Activated T-cell treated with anti-CD3 and anti-CD28 coated beads, Interleukin-2, amount 50 U/mL, for 24 hours (primary cell): ENCODE measurements around the gene DSCAML1.

Experiments
- DNase-seq: peaks from one replicate; pipeline ENCODE4 v3.0.0-alpha.2; 2020
- H3K27ac Mint-ChIP-seq: 2 replicates; pipeline ENCODE4 v1.8.0; 2020; ENCODE audit warnings: mild to moderate bottlenecking, mixed read lengths
- H3K27me3 Mint-ChIP-seq: 2 replicates; pipeline ENCODE4 v1.8.0; 2020; ENCODE audit warnings: mixed read lengths
- H3K36me3 Mint-ChIP-seq: 2 replicates; pipeline ENCODE4 v1.8.0; 2020; ENCODE audit warnings: low read depth, mixed read lengths
- H3K4me1 Mint-ChIP-seq: 2 replicates; pipeline ENCODE4 v1.8.0; 2020; ENCODE audit warnings: low read depth, mixed read lengths
- H3K4me3 Mint-ChIP-seq: 2 replicates; pipeline ENCODE4 v1.8.0; 2020; ENCODE audit warnings: mild to moderate bottlenecking, moderate library complexity, mixed read lengths
- H3K9me3 Mint-ChIP-seq: 2 replicates; pipeline ENCODE4 v1.8.0; 2020; ENCODE audit warnings: mixed read lengths

Gene DSCAML1

GRCh38 chr11:117440258-117440657 is 356.8 kb downstream of the DSCAML1 start:
- no peak for DNase-seq
- peaks cover 26% of the 10 kb centered on the region for H3K27me3 Mint-ChIP-seq

DNA sequence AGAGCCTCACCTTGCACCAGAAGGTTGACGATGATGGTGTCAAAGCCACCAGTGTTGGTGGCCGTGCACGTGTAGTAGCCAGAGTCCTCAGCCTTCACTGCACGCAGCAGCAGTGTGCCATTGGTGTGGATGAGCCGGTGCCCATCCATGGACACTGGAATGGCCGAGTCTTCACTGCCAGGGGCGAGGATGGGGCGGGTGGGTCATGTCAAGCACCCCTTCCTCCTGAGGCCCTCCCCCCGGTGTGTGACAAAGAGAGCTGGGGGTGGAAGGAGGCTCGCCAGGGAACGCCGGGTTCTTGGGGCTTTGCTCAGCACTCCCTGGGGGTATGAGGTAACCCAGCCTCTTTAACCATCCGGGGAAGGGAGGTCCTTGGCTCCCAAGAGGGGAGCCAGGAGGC is 357.8 kb downstream of the DSCAML1 start:
- Mint-ChIP-seq H3K36me3 (no peaks in the 10 kb centered on the region), H3K27ac (no peak overlapping the region), H3K27me3 (peaks cover 24% of the 10 kb centered on the region), H3K9me3 (no peaks in the 10 kb centered on the region), H3K4me3 (no peak overlapping the region), H3K4me1 (no peaks in the 10 kb centered on the region)
- no peak for DNase-seq

More at GRCh38 chr11:117440258-117440657, 356.8 kb downstream of the DSCAML1 start:
- Mint-ChIP-seq H3K36me3 (no peaks in the 10 kb centered on the region), H3K4me3 (no peak overlapping the region), H3K9me3 (no peaks in the 10 kb centered on the region), H3K4me1 (no peaks in the 10 kb centered on the region), H3K27ac (no peak overlapping the region)

GRCh38 chr11:117438371-117439000 is 358.5 kb downstream of the DSCAML1 start:
- H3K27ac Mint-ChIP-seq, result no peak overlapping the region
- H3K27me3 Mint-ChIP-seq, result peaks cover 18% of the 10 kb centered on the region
- no peak for DNase-seq
- no peaks in the 10 kb centered on the region for H3K9me3 Mint-ChIP-seq
- H3K36me3 Mint-ChIP-seq, result no peaks in the 10 kb centered on the region
- H3K4me1 Mint-ChIP-seq, result no peaks in the 10 kb centered on the region
- no peak overlapping the region for H3K4me3 Mint-ChIP-seq

GRCh38 chr11:117437791-117438130 is 359.3 kb downstream of the DSCAML1 start:
- DNase-seq, result no peak
- Mint-ChIP-seq H3K9me3 (no peaks in the 10 kb centered on the region), H3K4me1 (no peaks in the 10 kb centered on the region), H3K36me3 (no peaks in the 10 kb centered on the region), H3K27me3 (peaks cover 14% of the 10 kb centered on the region), H3K4me3 (no peak overlapping the region), H3K27ac (no peak overlapping the region)

DNA sequence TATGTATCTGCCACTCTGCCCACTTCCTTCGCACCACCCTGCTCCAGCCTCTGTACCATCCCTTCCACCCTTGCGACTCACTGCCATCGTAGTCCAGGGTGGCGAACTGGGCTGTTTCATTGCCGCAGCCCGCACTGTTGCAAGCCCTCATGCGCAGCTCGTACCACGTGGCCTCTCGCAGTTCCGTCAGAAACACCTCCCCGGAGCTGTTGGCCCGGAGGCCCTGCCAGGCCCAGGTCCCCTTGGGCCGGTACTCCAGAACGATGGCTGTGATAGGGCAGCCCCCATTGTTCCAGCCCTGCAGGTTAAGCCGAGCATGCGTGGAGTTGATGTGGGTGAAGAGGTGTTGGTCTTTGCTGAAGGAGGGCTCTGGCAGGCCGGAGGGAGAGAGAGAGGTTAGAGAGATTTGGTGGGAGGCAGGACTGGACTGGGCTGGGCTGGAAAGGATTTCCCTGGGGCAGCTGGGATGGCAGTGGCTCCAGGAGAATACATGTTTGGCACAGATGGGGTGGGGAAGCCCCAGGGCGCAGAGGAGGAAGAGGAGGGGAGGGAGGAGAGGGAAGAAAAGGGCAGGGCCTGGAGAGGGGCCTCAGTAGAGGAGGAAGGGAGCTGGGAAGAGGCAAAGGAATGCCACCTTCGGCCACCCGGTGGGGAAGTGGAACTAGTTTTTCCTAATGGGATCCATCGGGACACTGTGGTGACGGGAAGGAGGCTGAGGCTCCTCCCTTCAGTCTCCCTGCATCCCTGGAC is 359.8 kb downstream of the DSCAML1 start:
- H3K9me3 Mint-ChIP-seq, result no peaks in the 10 kb centered on the region
- H3K4me1 Mint-ChIP-seq, result no peaks in the 10 kb centered on the region
- H3K36me3 Mint-ChIP-seq, result no peaks in the 10 kb centered on the region
- peaks cover 11% of the 10 kb centered on the region for H3K27me3 Mint-ChIP-seq
- no peak overlapping the region for H3K4me3 Mint-ChIP-seq
- no peak for DNase-seq
- H3K27ac Mint-ChIP-seq, result no peak overlapping the region

GRCh38 chr11:117435326-117435725 is 361.7 kb downstream of the DSCAML1 start:
- Mint-ChIP-seq H3K36me3 (no peaks in the 10 kb centered on the region), H3K4me1 (no peaks in the 10 kb centered on the region), H3K4me3 (no peak overlapping the region), H3K9me3 (no peaks in the 10 kb centered on the region), H3K27ac (no peak overlapping the region), H3K27me3 (peaks cover 10% of the 10 kb centered on the region)
- no peak for DNase-seq

GRCh38 chr11:117434481-117434880 is 362.5 kb downstream of the DSCAML1 start:
- Mint-ChIP-seq H3K36me3 (no peaks in the 10 kb centered on the region), H3K27ac (no peak overlapping the region), H3K4me1 (no peaks in the 10 kb centered on the region), H3K9me3 (no peaks in the 10 kb centered on the region), H3K4me3 (no peak overlapping the region), H3K27me3 (peaks cover 10% of the 10 kb centered on the region)
- DNase-seq, result no peak

DNA sequence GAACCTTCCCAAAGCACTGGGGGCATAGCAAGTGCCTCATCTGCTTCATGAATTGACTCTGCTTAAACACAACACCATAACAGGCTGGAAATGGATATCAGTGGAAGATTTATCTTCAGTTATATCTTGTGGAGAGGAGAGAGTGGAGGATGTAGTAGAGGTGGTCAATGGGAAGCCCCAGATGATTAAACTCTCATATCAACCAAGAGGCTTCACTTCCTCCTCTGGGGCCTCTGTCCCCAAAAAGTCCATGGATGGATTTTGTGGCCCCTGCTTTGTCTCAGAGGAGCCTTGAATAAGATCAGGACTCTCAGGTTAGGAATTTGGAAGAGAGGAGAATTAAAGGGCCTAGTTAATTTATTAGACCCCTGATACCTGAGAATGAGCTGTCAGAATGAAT is 363.3 kb downstream of the DSCAML1 start:
- Mint-ChIP-seq H3K4me3 (no peak overlapping the region), H3K36me3 (no peaks in the 10 kb centered on the region), H3K27ac (no peak overlapping the region), H3K27me3 (peaks cover 7% of the 10 kb centered on the region), H3K9me3 (no peaks in the 10 kb centered on the region), H3K4me1 (no peaks in the 10 kb centered on the region)
- no peak for DNase-seq

GRCh38 chr11:117431436-117431835 is 365.6 kb downstream of the DSCAML1 start:
- Mint-ChIP-seq H3K4me1 (no peaks in the 10 kb centered on the region), H3K9me3 (no peaks in the 10 kb centered on the region), H3K4me3 (no peak overlapping the region), H3K27ac (no peak overlapping the region), H3K27me3 (peaks cover 2% of the 10 kb centered on the region), H3K36me3 (no peaks in the 10 kb centered on the region)
- DNase-seq, result no peak

DNA sequence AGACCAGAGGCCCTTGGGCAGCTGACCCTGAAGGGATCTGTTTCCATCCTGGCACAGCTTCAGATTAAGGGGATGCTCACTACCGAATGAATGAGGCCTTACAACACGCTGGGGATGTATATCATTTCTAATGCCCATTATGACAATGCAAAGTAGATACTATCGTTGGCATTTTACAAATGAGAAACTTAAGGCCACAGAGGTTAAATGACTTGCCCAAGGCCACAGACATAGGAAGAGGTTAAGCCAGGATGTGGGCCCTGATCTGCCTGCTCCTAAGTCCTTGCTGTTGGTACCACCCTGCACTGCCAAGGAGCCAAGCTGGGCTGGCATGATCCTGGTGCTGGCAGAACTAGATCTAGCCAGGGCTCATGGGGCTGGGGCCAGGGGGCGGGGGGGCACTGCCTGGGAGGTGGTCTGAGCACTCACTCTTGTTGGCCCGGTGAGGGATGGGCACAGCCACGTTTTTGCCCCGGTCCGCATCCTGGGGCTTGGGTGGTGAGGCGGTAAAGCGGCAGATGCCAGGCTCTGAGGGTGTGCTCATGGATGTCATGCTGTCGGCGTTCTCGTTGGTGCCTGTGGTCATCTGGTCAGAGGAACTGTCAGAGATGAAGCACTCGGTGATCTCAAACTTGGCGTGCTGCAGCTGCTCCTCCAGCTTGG is 366.6 kb downstream of the DSCAML1 start:
- no peaks in the 10 kb centered on the region for H3K9me3 Mint-ChIP-seq
- H3K4me3 Mint-ChIP-seq, result no peak overlapping the region
- no peak overlapping the region for H3K27ac Mint-ChIP-seq
- H3K27me3 Mint-ChIP-seq, result no peaks in the 10 kb centered on the region
- no peak for DNase-seq
- H3K36me3 Mint-ChIP-seq, result no peaks in the 10 kb centered on the region
- H3K4me1 Mint-ChIP-seq, result no peaks in the 10 kb centered on the region

- H3K9me3 Mint-ChIP-seq, result no peaks in the 10 kb centered on the region
- no peak overlapping the region for H3K27ac Mint-ChIP-seq
- no peaks in the 10 kb centered on the region for H3K27me3 Mint-ChIP-seq
- H3K4me1 Mint-ChIP-seq, result no peaks in the 10 kb centered on the region
- H3K4me3 Mint-ChIP-seq, result no peak overlapping the region
- DNase-seq, result no peak
- no peaks in the 10 kb centered on the region for H3K36me3 Mint-ChIP-seq
Observed at GRCh38 chr11:117428856-117429229, 368.2 kb downstream of the DSCAML1 start.

DNA sequence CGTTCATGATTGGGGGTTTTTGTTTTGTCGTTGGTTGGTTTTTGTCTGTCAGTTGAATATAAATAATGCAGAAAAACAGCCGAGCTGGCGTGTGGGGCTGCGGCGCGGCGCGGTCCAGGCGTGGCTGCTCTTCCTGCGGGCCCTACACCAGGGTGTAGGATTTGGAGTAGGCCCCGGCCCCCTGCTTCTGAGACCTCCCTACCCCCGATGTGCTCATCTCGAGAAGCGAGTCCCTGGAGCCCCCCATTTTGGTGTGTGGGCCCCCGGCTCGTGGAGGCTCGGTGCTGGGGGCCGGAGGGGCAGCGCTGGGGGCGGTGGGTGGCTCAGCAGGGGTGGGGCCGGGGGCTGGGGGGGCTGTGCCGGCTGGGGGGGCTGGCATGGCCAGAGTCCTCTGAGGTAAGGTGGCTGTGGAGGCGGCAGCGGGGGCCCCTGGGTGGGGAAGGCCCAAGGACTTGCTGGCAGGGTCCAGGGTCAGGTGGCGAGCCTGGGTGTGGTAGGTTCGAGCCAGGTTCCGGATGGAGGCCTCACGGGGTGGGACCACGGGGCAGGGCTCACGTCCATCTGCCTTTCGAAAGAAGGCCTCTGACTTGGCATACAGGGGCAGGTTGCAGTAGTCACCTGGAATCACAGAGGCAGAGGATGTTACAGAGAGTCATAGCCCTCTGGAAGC is 368.7 kb downstream of the DSCAML1 start:
- Mint-ChIP-seq H3K36me3 (no peaks in the 10 kb centered on the region), H3K4me3 (no peak overlapping the region), H3K9me3 (no peaks in the 10 kb centered on the region), H3K27ac (no peak overlapping the region), H3K27me3 (no peaks in the 10 kb centered on the region), H3K4me1 (no peaks in the 10 kb centered on the region)
- DNase-seq, result no peak

DNA sequence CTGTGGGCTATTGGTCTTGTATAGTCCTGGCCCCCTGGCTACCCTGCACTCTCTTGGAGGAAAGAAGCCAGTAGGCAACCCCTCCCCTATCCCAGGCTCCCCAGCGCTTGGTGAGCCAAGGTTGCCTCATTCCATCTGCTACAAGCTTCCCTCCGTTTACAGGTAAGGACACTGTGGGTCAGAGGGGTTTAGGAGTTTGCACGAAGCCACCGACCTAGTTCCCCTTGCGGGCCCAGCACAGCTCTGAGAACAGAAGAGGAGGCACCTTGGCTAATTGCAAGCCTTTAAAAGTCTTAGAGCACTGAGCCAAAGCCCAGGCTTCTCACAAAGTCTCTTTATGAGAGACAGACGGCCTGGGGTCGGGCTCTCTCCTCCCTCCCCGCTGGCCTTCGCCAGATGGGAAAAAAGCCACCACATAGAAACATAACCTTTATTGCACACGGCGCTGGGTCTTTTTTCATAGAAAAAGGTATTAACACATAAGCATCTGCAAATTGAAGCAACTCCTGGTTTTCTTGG is 369.6 kb downstream of the DSCAML1 start:
- Mint-ChIP-seq H3K27ac (no peak overlapping the region), H3K4me3 (no peak overlapping the region), H3K27me3 (no peaks in the 10 kb centered on the region)

GRCh38 chr11:117426941-117427340 is 370.1 kb downstream of the DSCAML1 start:
- no peak overlapping the region for H3K4me3 Mint-ChIP-seq

More for the DNA sequence above, 369.6 kb downstream of the DSCAML1 start:
- DNase-seq, result no peak
- H3K36me3 Mint-ChIP-seq, result no peaks in the 10 kb centered on the region
- H3K4me1 Mint-ChIP-seq, result no peaks in the 10 kb centered on the region
- no peaks in the 10 kb centered on the region for H3K9me3 Mint-ChIP-seq

More at GRCh38 chr11:117426941-117427340, 370.1 kb downstream of the DSCAML1 start:
- H3K9me3 Mint-ChIP-seq, result no peaks in the 10 kb centered on the region
- no peaks in the 10 kb centered on the region for H3K36me3 Mint-ChIP-seq
- no peaks in the 10 kb centered on the region for H3K4me1 Mint-ChIP-seq
- DNase-seq, result no peak
- no peaks in the 10 kb centered on the region for H3K27me3 Mint-ChIP-seq
- H3K27ac Mint-ChIP-seq, result no peak overlapping the region
